HFFc6 (cell line): ENCODE data around the gene BABAM2. TPM values are rescaled to one million over a fixed set of nuclear protein-coding genes. Genes with fewer than 3 reads are reported as not detected.
A peak's percentile ranks its signal among the peaks of the same experiment; 100 is the strongest.

Source experiments
- DNase-seq: peaks from one replicate; pipeline ENCODE4 v3.0.0-alpha.2; 2018
- H3K27ac Mint-ChIP-seq: 2 replicates; pipeline ENCODE4 v1.8.0; 2020; ENCODE audit warnings: mild to moderate bottlenecking, mixed read lengths
- H3K27me3 Mint-ChIP-seq: 2 replicates; pipeline ENCODE4 v1.8.0; 2021; ENCODE audit warnings: mild to moderate bottlenecking, moderate library complexity, mixed read lengths; ENCODE audit not compliant: insufficient read depth
- H3K36me3 Mint-ChIP-seq: 2 replicates; pipeline ENCODE4 v1.8.0; 2021; ENCODE audit warnings: low read depth, mixed read lengths
- H3K4me1 Mint-ChIP-seq: 2 replicates; pipeline ENCODE4 v1.8.0; 2020; ENCODE audit warnings: low read depth, mixed read lengths
- H3K4me3 Mint-ChIP-seq: 2 replicates; pipeline ENCODE4 v1.8.0; 2020; ENCODE audit warnings: mild to moderate bottlenecking, moderate library complexity, mixed read lengths
- H3K9me3 Mint-ChIP-seq: 2 replicates; pipeline ENCODE4 v1.8.0; 2020; ENCODE audit warnings: mild to moderate bottlenecking, mixed read lengths
- CTCF ChIP-seq: fragments of 200-600 bp; sonication (generic); IDR thresholded peaks from 2 replicates; pipeline ENCODE4 v1.5.0; 2021; ENCODE audit warnings: antibody characterized with exemption, mild to moderate bottlenecking
- total RNA-seq, 6 experiments: library from RNA; stranded (reverse); fragmentation: NEBNext Ultra II Directional; extraction: Animal tissue kit (Norgen Biotek cat#: 25700); gene quantifications; 2 replicates in 1 of 6; 3 replicates in 5 of 6; pipeline ENCODE4 v1.2.3, GENCODE V29; 2021

Gene BABAM2
- total RNA-seq, 6 experiments from 2014 or later: 30.8 to 46.6 (median 41.2) TPM

- no peak overlapping the region for H3K27ac Mint-ChIP-seq
- TF ChIP-seq CTCF: no peak
- H3K9me3 Mint-ChIP-seq: peaks cover 5% of the 10 kb centered on the region; the same call in 1 of the 2 replicates
- H3K4me3 Mint-ChIP-seq: no peak overlapping the region
- H3K36me3 Mint-ChIP-seq: peaks cover 16% of the 10 kb centered on the region
- peak; percentile 24 for DNase-seq
- H3K27me3 Mint-ChIP-seq: peaks cover 2% of the 10 kb centered on the region; the same call in 1 of the 2 replicates
- H3K4me1 Mint-ChIP-seq: peaks cover 48% of the 10 kb centered on the region
These were observed 164.4 kb downstream of the BABAM2 start for GRCh38 chr2:28054916-28055315.

DNA sequence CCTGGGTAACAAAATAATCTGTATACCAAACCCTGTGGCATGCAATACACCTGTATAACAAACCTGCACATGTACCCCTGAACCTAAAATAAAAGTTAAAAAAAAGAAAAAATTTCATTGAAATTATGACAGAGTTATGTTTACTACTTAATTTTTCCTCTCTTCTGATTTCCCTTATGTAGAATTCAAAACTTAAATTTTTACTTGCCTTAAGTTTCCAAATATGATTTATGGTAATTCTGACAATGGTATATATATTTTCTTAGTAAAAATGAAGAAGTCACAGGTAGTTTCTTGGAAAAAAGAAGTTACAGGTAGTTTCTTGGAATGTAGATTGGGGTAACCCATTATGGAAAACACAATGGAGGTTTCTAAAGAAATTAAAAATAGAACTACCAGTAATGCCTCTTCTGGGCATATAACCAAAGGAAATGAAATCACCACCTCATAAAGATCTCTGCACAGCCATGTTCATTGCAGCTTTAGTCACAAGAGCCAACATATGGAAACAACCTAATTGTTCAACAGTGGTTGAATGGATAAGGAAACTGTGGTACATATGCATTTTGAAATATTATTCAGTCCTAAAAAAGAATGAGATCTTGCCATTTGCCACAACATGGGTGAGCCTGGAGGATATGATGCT is 164.9 kb downstream of the BABAM2 start:
- Mint-ChIP-seq H3K9me3 (peaks cover 5% of the 10 kb centered on the region; the same call in 1 of the 2 replicates), H3K4me3 (no peak overlapping the region), H3K27ac (peak overlapping the region; percentile 6; the same call in 1 of the 2 replicates), H3K36me3 (peaks cover 16% of the 10 kb centered on the region), H3K27me3 (peaks cover 2% of the 10 kb centered on the region; the same call in 1 of the 2 replicates), H3K4me1 (peaks cover 48% of the 10 kb centered on the region)
- TF ChIP-seq CTCF: no peak
- DNase-seq: peak; percentile 17

DNA sequence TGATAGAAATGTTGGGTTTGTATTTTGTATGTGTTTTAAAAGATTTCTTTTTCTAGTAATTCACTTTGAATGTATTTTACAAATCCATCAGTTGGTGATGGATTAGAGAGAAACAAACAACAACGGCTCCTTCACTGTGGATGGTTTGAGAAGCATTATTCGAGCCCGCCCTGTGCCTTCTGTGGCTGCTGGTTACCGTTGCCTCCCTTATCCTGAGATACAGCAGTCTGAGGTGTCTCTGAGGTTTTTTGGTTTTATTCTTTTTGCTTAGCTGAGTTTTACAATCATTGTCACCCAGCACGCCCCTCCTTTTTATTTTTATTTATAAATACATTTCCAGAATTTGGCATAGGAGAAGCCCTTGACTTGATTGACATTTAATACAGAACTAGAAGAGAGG is 168.3 kb downstream of the BABAM2 start:
- H3K27ac Mint-ChIP-seq: no peak overlapping the region

GRCh38 chr2:28062867-28063266 is 172.3 kb downstream of the BABAM2 start:
- H3K9me3 Mint-ChIP-seq: no peaks in the 10 kb centered on the region
- peaks cover 10% of the 10 kb centered on the region; the same call in 1 of the 2 replicates for H3K36me3 Mint-ChIP-seq
- DNase-seq: no peak
- peaks cover 28% of the 10 kb centered on the region for H3K4me1 Mint-ChIP-seq
- no peak overlapping the region; the same call in 1 of the 2 replicates for H3K27ac Mint-ChIP-seq
- no peak for TF ChIP-seq CTCF
- no peaks in the 10 kb centered on the region for H3K27me3 Mint-ChIP-seq
- H3K4me3 Mint-ChIP-seq: no peak overlapping the region

More for the DNA sequence above, 168.3 kb downstream of the BABAM2 start:
- Mint-ChIP-seq H3K4me3 (no peak overlapping the region), H3K4me1 (peaks cover 36% of the 10 kb centered on the region), H3K27me3 (no peaks in the 10 kb centered on the region), H3K9me3 (peaks cover 5% of the 10 kb centered on the region; the same call in 1 of the 2 replicates), H3K36me3 (peaks cover 8% of the 10 kb centered on the region)
- no peak for TF ChIP-seq CTCF
- DNase-seq: no peak

DNA sequence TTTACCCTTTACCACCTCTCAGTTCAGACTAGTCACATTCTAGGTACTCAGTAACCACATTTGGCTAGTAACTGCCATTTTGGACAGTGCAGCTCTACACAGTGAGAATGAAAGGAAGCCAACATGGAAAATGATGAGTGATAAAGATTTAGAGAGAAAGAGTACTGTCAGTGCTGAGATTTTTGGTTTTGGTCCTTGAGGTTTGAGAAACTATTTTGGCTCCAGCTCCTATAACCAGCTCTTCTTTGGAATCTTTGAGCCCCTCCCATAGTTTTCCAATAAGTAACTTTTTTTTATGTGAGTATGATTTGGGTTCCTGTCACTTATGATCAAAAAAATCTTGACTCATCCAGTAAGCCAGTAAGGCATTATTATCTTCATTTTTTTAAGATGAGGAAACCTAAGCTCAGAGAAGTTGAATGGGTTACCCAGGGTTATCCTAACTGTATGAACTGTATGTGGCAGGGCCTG is 173.0 kb downstream of the BABAM2 start:
- H3K27ac Mint-ChIP-seq: no peak overlapping the region; the same call in 1 of the 2 replicates
- DNase-seq: no peak
- no peaks in the 10 kb centered on the region for H3K27me3 Mint-ChIP-seq
- TF ChIP-seq CTCF: no peak
- peaks cover 34% of the 10 kb centered on the region for H3K4me1 Mint-ChIP-seq
- no peak overlapping the region for H3K4me3 Mint-ChIP-seq
- peaks cover 10% of the 10 kb centered on the region; the same call in 1 of the 2 replicates for H3K36me3 Mint-ChIP-seq
- no peaks in the 10 kb centered on the region for H3K9me3 Mint-ChIP-seq
